ENCODE measurements around the gene MEP1A.
"Not testable (repeated sequence)": the region's sequence is repeated elsewhere in the genome, so short reads cannot be mapped to it uniquely, and the experiment has no call there.

MEP1A gene

GRCh38 chr6:46834257-46834916, 41.2 kb downstream of the MEP1A start:
- DNase-seq (ENCODE audit: low read depth): not testable (repeated sequence)

- not testable (repeated sequence) for DNase-seq (ENCODE audit: low read depth)
These were observed 41.8 kb downstream of the MEP1A start for GRCh38 chr6:46834991-46835390.

- no peak for DNase-seq (ENCODE audit: low read depth)
These were observed 44.8 kb downstream of the MEP1A start for GRCh38 chr6:46838033-46838432.

- DNase-seq (ENCODE audit: low read depth): not testable (repeated sequence)
These were observed 49.2 kb downstream of the MEP1A start for GRCh38 chr6:46842252-46842846.

- no peak for DNase-seq (ENCODE audit: low read depth)
These were observed 51.9 kb downstream of the MEP1A start for GRCh38 chr6:46845126-46845525.

- DNase-seq (ENCODE audit: low read depth): peak; percentile 72
These were observed 55.6 kb downstream of the MEP1A start for GRCh38 chr6:46848684-46849360.

- no peak for DNase-seq (ENCODE audit: low read depth)
These were observed 56.1 kb downstream of the MEP1A start for GRCh38 chr6:46849361-46849690.

GRCh38 chr6:46850792-46851191, 57.6 kb downstream of the MEP1A start:
- no peak for DNase-seq (ENCODE audit: low read depth)

- DNase-seq (ENCODE audit: low read depth): not testable (repeated sequence)
These were observed 58.4 kb downstream of the MEP1A start for GRCh38 chr6:46851576-46851975.

GRCh38 chr6:46855966-46856365, 62.8 kb downstream of the MEP1A start:
- DNase-seq (ENCODE audit: low read depth): peak; percentile 27

- DNase-seq (ENCODE audit: low read depth): no peak
These were observed 69.2 kb downstream of the MEP1A start for GRCh38 chr6:46862381-46862780.

GRCh38 chr6:46863791-46864190, 70.6 kb downstream of the MEP1A start:
- no peak for DNase-seq (ENCODE audit: low read depth)

- DNase-seq (ENCODE audit: low read depth): no peak
These were observed 72.0 kb downstream of the MEP1A start for GRCh38 chr6:46865221-46865620.

GRCh38 chr6:46867411-46867810, 74.2 kb downstream of the MEP1A start:
- DNase-seq (ENCODE audit: low read depth): no peak

- peak; percentile 29 for DNase-seq (ENCODE audit: low read depth)
These were observed 82.9 kb downstream of the MEP1A start for GRCh38 chr6:46876126-46876525.

GRCh38 chr6:46879003-46879402, 85.8 kb downstream of the MEP1A start:
- DNase-seq (ENCODE audit: low read depth): no peak

- no peak for DNase-seq (ENCODE audit: low read depth)
These were observed 89.5 kb downstream of the MEP1A start for GRCh38 chr6:46882645-46883044.

- DNase-seq (ENCODE audit: low read depth): peak; percentile 14
These were observed 94.8 kb downstream of the MEP1A start for GRCh38 chr6:46888031-46888430.

- no peak for DNase-seq (ENCODE audit: low read depth)
These were observed 95.4 kb downstream of the MEP1A start for GRCh38 chr6:46888578-46888977.
